C4-2B (cell line): Measurements from ENCODE around the gene PLAAT2.
"Not testable (repeated sequence)": the region's sequence is repeated elsewhere in the genome, so short reads cannot be mapped to it uniquely, and the experiment has no call there.

Source experiments
- H3K27ac ChIP-seq: fragments of 450-650 bp; 2 replicates; pipeline ENCODE4 v1.5.1; 2017
- ZFX ChIP-seq: fragments of 450-650 bp; IDR thresholded peaks from 2 replicates; pipeline ENCODE4 v1.6.1; 2017
- TF ChIP-seq, protein P1 (sequence below): fragments of 450-650 bp; conservative IDR thresholded peaks from 2 replicates; pipeline ENCODE4 v1.5.1; 2017; ENCODE audit warnings: mild to moderate bottlenecking

The PLAAT2 gene

DNA sequence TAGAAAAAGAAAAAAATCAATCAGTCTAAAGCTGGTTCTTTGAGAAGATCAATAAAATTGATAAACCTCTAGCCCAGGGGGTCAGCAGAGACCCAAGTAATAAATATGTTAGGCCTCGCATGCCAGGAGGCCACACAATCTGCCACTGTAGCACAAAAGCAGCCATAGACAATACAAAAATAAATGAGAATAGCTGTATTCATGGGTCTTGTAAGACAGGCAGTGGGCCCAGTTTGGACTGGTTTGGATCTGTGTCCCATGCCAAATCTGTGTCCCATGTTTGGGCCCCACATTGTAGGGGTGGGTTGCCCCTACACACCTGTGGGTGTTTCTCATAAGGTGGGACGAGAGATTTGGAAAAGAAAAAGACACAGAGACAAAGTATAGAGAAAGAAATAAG, 33.2 kb downstream of the PLAAT2 start:
- TF ChIP-seq, protein P1, sequence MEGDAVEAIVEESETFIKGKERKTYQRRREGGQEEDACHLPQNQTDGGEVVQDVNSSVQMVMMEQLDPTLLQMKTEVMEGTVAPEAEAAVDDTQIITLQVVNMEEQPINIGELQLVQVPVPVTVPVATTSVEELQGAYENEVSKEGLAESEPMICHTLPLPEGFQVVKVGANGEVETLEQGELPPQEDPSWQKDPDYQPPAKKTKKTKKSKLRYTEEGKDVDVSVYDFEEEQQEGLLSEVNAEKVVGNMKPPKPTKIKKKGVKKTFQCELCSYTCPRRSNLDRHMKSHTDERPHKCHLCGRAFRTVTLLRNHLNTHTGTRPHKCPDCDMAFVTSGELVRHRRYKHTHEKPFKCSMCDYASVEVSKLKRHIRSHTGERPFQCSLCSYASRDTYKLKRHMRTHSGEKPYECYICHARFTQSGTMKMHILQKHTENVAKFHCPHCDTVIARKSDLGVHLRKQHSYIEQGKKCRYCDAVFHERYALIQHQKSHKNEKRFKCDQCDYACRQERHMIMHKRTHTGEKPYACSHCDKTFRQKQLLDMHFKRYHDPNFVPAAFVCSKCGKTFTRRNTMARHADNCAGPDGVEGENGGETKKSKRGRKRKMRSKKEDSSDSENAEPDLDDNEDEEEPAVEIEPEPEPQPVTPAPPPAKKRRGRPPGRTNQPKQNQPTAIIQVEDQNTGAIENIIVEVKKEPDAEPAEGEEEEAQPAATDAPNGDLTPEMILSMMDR = no peak
- no peak for TF ChIP-seq ZFX
- H3K27ac ChIP-seq = no peak overlapping the region

DNA sequence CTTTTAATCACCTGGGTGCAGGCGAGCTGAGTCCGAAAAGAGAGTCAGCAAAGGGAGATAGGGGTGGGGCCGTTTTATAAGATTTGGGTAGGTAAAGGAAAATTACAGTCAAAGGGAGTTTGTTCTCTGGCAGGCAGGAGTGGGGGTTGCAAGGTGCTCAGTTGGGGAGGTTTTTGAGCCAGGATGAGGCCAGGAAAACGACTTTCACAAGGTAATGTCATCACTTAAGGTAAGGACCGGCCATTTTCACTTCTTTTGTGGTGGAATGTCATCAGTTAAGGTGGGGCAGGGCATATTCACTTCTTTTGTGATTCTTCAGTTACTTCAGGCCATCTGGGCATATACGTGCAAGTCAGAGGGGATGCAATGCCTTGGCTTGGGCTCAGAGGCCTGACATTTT, 33.8 kb downstream of the PLAAT2 start:
- H3K27ac ChIP-seq = not testable (repeated sequence)

DNA sequence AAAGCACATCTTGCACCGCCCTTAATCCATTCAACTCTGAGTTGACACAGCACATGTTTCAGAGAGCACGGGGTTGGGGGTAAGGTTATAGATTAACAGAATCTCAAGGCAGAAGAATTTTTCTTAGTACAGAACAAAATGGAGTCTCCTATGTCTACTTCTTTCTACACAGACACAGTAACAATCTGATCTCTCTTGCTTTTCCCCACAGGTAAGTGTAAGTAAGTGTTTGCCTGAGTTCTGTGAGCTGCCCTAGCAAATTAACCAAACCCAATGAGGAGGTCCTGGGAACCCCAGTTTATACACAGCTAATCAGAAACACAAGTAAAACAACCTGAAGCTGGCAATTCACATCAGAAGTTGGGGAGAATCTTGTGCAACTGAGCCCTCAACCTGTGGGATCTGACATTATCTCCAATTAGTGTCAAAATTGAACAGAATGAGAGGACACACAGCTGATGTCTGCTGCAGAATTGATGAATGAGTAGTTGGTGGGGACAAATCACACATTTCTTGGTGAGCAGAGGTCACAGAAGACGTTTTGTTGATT, 34.4 kb downstream of the PLAAT2 start:
- not testable (repeated sequence) for H3K27ac ChIP-seq

DNA sequence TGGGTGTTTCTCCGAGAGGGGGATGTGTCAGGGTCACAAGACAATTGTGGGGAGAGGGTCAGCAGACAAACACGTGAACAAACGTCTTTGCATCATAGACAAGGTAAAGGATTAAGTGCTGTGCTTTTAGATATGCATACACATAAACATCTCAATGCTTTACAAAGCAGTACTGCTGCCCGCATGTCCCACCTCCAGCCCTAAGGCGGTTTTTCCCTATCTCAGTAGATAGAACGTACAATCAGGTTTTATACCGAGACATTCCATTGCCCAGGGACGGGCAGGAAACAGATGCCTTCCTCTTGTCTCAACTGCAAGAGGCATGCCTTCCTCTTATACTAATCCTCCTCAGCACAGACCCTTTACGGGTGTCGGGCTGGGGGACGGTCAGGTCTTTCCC, 35.0 kb downstream of the PLAAT2 start:
- H3K27ac ChIP-seq = not testable (repeated sequence)

DNA sequence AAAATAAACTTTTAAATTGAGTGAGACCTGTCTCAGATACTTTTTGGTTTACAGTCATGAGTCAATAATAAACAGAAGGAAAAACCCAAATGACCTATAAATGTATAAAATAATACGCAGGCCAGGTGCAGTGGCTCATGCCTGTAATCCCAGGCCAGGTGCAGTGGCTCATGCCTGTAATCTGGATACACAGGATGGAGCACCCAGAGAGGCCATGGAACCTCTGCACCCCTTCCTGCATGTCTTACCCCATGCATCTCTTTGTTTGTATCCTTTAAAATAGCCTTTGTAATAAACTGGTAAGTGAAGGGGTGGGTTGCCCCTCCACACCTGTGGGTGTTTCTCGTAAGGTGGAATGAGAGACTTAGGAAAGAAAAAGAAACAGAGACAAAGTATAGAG, 35.5 kb downstream of the PLAAT2 start:
- no peak for TF ChIP-seq ZFX
- TF ChIP-seq, protein P1 = no peak
- H3K27ac ChIP-seq = no peak overlapping the region

DNA sequence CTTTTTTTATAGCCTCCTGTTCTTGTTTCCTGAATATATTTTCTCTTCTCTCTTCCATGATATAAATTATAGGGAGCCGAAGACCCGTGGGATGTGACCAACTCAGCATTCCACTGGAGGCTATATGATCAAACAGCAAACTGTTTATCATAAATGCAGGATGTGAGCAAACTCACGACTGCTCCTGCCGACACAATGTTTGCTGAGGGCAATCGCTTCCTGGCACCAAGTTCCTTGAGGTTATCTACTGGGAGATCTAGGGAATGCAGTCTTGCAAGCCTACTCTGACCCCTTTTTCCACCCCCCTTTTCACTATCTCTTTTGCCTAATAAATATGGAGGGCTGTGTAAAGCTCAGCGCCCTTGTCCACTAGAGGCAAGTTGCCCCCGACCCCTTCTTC, 40.0 kb downstream of the PLAAT2 start:
- no peak overlapping the region for H3K27ac ChIP-seq
- no peak for TF ChIP-seq ZFX
- TF ChIP-seq, protein P1 = no peak

DNA sequence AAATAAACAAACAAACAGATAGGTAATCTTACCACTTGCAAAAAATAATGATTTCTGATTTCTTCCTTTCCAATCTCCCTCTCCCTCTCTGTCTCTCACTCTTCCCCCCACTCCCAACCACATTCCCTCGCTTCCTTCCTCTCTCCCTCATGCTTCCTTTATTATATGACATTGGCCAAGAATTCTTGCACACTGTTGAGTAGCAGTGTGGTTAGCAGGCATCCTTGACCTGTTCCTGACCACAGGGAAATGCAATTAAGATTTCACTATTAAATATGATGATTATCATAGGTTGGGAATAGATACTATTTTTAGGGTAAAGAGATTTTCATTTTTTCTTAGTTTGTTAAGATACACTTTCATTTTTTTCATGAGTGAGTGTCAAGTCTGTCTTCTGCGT, 41.3 kb downstream of the PLAAT2 start:
- H3K27ac ChIP-seq = no peak overlapping the region
- TF ChIP-seq, protein P1 = no peak
- no peak for TF ChIP-seq ZFX

DNA sequence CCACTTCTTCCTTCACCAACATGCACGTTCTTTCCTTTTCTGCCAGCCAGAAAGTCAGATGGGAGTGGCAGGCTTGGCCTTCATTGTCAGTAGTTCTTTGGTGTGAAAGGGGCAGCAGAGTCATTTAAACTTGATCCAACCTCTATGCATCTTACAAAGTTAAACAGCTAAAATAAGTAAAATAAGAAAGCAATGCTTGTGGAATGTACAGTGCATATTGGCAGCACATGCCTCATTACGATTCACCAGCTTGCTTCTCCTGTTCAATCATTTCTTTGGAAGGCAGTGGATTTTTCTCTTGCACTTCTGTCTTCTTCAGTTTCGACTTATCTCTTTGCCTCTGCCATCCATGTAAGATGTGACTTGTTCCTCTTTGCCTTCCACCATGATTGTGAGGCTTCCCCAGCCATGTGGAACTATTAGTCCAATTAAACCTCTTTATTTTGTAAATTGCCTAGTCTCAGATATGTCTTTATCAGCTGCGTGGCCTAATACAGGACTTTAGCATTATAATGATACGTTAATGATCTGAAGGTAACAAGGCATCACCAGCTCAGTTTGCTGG, 42.5 kb downstream of the PLAAT2 start:
- TF ChIP-seq, protein P1 = no peak
- no peak for TF ChIP-seq ZFX
- no peak overlapping the region for H3K27ac ChIP-seq

DNA sequence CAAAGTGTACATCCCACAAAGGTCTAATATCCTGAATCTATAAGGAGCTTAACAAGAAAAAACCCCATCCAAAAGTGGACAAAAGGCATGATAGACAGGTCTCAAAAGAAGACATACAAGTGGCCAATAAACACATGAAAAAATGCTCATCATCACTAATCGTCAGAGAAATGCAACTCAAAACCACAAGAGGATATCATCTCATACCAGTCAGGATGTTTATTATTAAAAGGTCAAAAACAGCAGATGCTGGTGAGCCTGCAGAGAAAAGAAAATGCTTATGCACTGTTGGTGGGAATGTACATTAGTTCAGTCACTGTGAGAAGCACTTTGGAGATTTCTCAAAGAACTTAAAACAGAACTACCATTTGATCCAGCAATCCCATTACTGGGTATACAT, 44.6 kb downstream of the PLAAT2 start:
- H3K27ac ChIP-seq = no peak overlapping the region
- TF ChIP-seq, protein P1 = no peak
- TF ChIP-seq ZFX = no peak
